Endodermal cell (in vitro differentiated cells): ENCODE results near the gene FAM181B. TPM values are rescaled to one million over a fixed set of nuclear protein-coding genes. Genes with fewer than 3 reads are reported as not detected.

Experiments
- DNase-seq: peaks from one replicate; pipeline ENCODE4 v3.0.0-alpha.2; 2017
- H3K27ac ChIP-seq: 2 replicates; pipeline ENCODE4 v1.5.1; 2013; ENCODE audit warnings: mild to moderate bottlenecking, low read depth, low read length, moderate library complexity
- H3K27me3 ChIP-seq: 2 replicates; pipeline ENCODE4 v1.6.1; 2013; ENCODE audit warnings: mild to moderate bottlenecking, low read length, moderate library complexity; ENCODE audit not compliant: insufficient read depth, control insufficient read depth, poor library complexity, severe bottlenecking
- H3K36me3 ChIP-seq: 2 replicates; pipeline ENCODE4 v1.7.0; 2013; ENCODE audit warnings: mild to moderate bottlenecking, low read length, moderate library complexity; ENCODE audit not compliant: control insufficient read depth, insufficient read depth
- H3K4me1 ChIP-seq: one replicate; pipeline ENCODE4 v1.7.0; 2013; ENCODE audit warnings: low read length; ENCODE audit not compliant: control insufficient read depth, insufficient read depth
- H3K4me3 ChIP-seq: 2 replicates; pipeline ENCODE4 v1.5.1; 2013; ENCODE audit warnings: mild to moderate bottlenecking, low read length, moderate library complexity
- H3K9ac ChIP-seq: 2 replicates; pipeline ENCODE4 v1.6.1; 2013; ENCODE audit warnings: mild to moderate bottlenecking, low read length, moderate library complexity; ENCODE audit not compliant: poor library complexity, severe bottlenecking; ENCODE audit errors: extremely low read depth
- H3K9me3 ChIP-seq: 2 replicates; pipeline ENCODE4 v1.6.1; 2013; ENCODE audit warnings: mild to moderate bottlenecking, low read length, moderate library complexity; ENCODE audit not compliant: control insufficient read depth
- H3K27ac Mint-ChIP-seq: 2 replicates; pipeline ENCODE4 v1.8.0; 2020; ENCODE audit warnings: mixed read lengths
- H3K27me3 Mint-ChIP-seq: 2 replicates; pipeline ENCODE4 v1.8.0; 2021; ENCODE audit warnings: mild to moderate bottlenecking, mixed read lengths; ENCODE audit not compliant: insufficient read depth
- H3K36me3 Mint-ChIP-seq: 2 replicates; pipeline ENCODE4 v1.8.0; 2020; ENCODE audit warnings: low read depth, mixed read lengths
- H3K4me1 Mint-ChIP-seq: 2 replicates; pipeline ENCODE4 v1.8.0; 2020; ENCODE audit warnings: mixed read lengths
- H3K4me3 Mint-ChIP-seq: 2 replicates; pipeline ENCODE4 v1.8.0; 2020; ENCODE audit warnings: mild to moderate bottlenecking, moderate library complexity, mixed read lengths
- H3K9me3 Mint-ChIP-seq: 2 replicates; pipeline ENCODE4 v1.8.0; 2020; ENCODE audit warnings: mild to moderate bottlenecking, mixed read lengths
- CTCF ChIP-seq: fragments of 200-600 bp; sonication (generic); conservative IDR thresholded peaks from 2 replicates; pipeline ENCODE4 v1.5.0; 2021; ENCODE audit warnings: antibody characterized with exemption, mild to moderate bottlenecking
- WGBS, 2 experiments: methylation state at CpG; one replicate each; pipeline versions ENCODE4 v1.1.5 to v1.1.7; 2013; ENCODE audit warnings: missing lambda C conversion rate in 2 of 2, mixed read lengths in 1 of 2; ENCODE audit not compliant: insufficient coverage in 1 of 2, insufficient read length in 1 of 2; 5-methylcytosine and 5-hydroxymethylcytosine counted together
- long read RNA-seq, 4 experiments: library from polyadenylated mRNA in 2 of 4; library from RNA in 1 of 4; library from capped mRNA in 1 of 4; stranded (forward) in 3 of 4; unstranded in 1 of 4; transcript quantifications; one replicate each; pipeline ENCODE4 v2.0.0, GENCODE V29; 2020 to 2021; ENCODE audit warnings: inconsistent platforms in 1 of 4
- polyA plus RNA-seq, 2 experiments: library from polyadenylated mRNA; stranded (reverse); fragments of 50-300 nt; gene quantifications; one replicate each; pipeline ENCODE4 v1.2.3, GENCODE V29; 2013
- total RNA-seq, 2 donors: library from RNA; stranded (reverse); fragmentation: NEBNext Ultra II Directional in 1 of 2; extraction: Animal tissue kit (Norgen Biotek cat#: 25700) in 1 of 2; gene quantifications; 2 replicates in 1 of 2; 3 replicates in 1 of 2; pipeline ENCODE4 v1.2.1, GENCODE V29; 2021

Gene FAM181B
- 1 to 10 TPM; 1.5 to 4.7 TPM for total RNA-seq
- 7.8 TPM for polyA plus RNA-seq (2013, experiment 1 of 2)
- 7.0 TPM for polyA plus RNA-seq (2013, experiment 2 of 2)
- long read RNA-seq, experiment 1, transcript FAM181B-201 (1 exons, 3,924 nt) = major isoform, 5 of 5 reads
- long read RNA-seq, experiment 1, partial matches to known transcripts = 0 of 5 reads
- long read RNA-seq, experiment 1, other reads (novel, unspliced or antisense) = 0 of 5 reads
- long read RNA-seq, experiment 2, transcript FAM181B-201 (1 exons, 3,924 nt) = major isoform, 21 of 21 reads
- long read RNA-seq, experiment 2, partial matches to known transcripts = 0 of 21 reads
- long read RNA-seq, experiment 2, other reads (novel, unspliced or antisense) = 0 of 21 reads
- long read RNA-seq, experiment 3, partial matches to known transcripts = 0 of 1 reads
- long read RNA-seq, experiment 3, other reads (novel, unspliced or antisense) = 0 of 1 reads
- long read RNA-seq, experiment 4 = 0 reads

GRCh38 chr11:82733444-82734119 lies at the start of gene FAM181B:
TSS of gene FAM181B (minus strand) at chr11:82733864. CDS start at chr11:82733729, 135 bp downstream.
- WGBS, 2 experiments = 0% methylated on average over 20 to 67 of the region's 67 CpGs
- H3K27ac ChIP-seq = no peak within 1 kb of the TSS
- peak within 1 kb of the TSS; percentile 75 for H3K4me3 ChIP-seq
- H3K9me3 ChIP-seq = no peaks in the 10 kb centered on the region
- no peak within 1 kb of the TSS for H3K9ac ChIP-seq
- H3K4me1 Mint-ChIP-seq = peaks cover 20% of the 10 kb centered on the region
- H3K36me3 ChIP-seq = no peaks in the 10 kb centered on the region
- H3K27me3 ChIP-seq = peaks cover 54% of the 10 kb centered on the region
- peak; percentile 94 for DNase-seq
- no peak within 1 kb of the TSS for H3K27ac Mint-ChIP-seq
- no peaks in the 10 kb centered on the region for H3K36me3 Mint-ChIP-seq
- peaks cover 79% of the 10 kb centered on the region for H3K27me3 Mint-ChIP-seq
- peak within 1 kb of the TSS; percentile 63 for H3K4me3 Mint-ChIP-seq
- no peaks in the 10 kb centered on the region for H3K9me3 Mint-ChIP-seq
- H3K4me1 ChIP-seq = no peaks in the 10 kb centered on the region
- no peak for TF ChIP-seq CTCF

- Histone ChIP-seq H3K4me1 (peaks cover 1% of the 10 kb centered on the region), H3K27ac (no peak overlapping the region), H3K36me3 (no peaks in the 10 kb centered on the region), H3K9me3 (peaks cover 6% of the 10 kb centered on the region), H3K4me3 (no peak overlapping the region), H3K9ac (no peak overlapping the region), H3K27me3 (no peaks in the 10 kb centered on the region)
- WGBS, 2 experiments = 93% methylated on average over 1 of the region's 1 CpG; no CpG with 5 or more reads in 1 of the 2 experiments
- Mint-ChIP-seq H3K9me3 (peaks cover 6% of the 10 kb centered on the region), H3K4me1 (peaks cover 2% of the 10 kb centered on the region), H3K36me3 (no peaks in the 10 kb centered on the region), H3K27me3 (peaks cover 16% of the 10 kb centered on the region), H3K4me3 (no peak overlapping the region), H3K27ac (no peak overlapping the region)
- no peak for DNase-seq
- no peak for TF ChIP-seq CTCF
These were observed 49.2 kb upstream of the FAM181B start for GRCh38 chr11:82782825-82783374.

- Mint-ChIP-seq H3K36me3 (no peaks in the 10 kb centered on the region), H3K4me1 (peaks cover 23% of the 10 kb centered on the region), H3K9me3 (peaks cover 6% of the 10 kb centered on the region), H3K27ac (no peak overlapping the region), H3K27me3 (peaks cover 12% of the 10 kb centered on the region), H3K4me3 (no peak overlapping the region)
- DNase-seq = no peak
- no peak overlapping the region for H3K27ac ChIP-seq
- no peak overlapping the region for H3K9ac ChIP-seq
- peaks cover 6% of the 10 kb centered on the region for H3K4me1 ChIP-seq
- no peak for TF ChIP-seq CTCF
- H3K27me3 ChIP-seq = no peaks in the 10 kb centered on the region
- 92% methylated on average over 1 of the region's 1 CpG; no CpG with 5 or more reads in 1 of the 2 experiments for WGBS, 2 experiments
- no peaks in the 10 kb centered on the region for H3K36me3 ChIP-seq
- no peak overlapping the region for H3K4me3 ChIP-seq
- H3K9me3 ChIP-seq = peaks cover 11% of the 10 kb centered on the region
These were observed 45.1 kb upstream of the FAM181B start for GRCh38 chr11:82778776-82779175.
